Measurements from ENCODE around the gene POLE.

POLE gene

DNA sequence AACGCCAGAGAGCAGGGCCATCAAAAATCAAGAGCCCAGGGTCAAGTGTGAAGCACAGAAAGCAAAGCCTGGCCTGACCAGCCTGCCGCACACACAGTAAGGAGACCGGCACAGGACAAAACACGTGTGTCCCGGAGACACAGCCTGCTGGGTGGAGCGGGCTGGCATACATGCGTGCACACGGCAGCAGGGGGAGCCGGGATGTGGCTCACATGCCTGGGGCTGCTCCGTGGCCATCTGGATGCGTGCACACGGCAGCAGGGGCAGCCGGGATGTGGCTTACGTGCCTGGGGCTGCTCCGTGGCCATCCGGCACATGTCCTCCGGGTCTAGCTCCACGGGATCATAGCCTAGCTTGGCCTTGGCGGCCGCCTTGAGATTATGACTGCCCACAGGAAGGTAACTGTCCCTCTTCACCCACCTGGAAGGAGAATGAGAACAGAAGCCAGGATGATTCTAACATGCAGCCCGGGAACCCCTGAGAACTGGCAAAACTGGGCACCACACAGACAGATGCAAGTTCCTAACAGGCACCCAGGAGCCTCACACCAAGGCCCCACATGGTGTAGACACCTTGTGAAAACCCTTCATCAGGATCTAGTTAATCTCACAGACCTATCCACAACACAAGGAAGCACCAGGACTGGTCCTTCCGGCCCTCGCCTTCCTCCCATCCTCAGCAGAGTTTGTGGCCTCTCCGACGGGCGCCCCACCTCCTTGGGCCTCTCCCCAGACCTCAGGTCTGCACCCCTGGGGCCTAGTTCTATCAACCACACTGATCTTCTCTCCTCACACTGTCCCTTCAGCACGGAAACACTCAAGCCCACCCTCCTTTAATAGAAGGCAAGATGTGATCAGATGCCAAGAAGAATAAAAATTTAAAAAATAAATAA is 13.6 kb downstream of the POLE start:
- DNase-seq: no peak

DNA sequence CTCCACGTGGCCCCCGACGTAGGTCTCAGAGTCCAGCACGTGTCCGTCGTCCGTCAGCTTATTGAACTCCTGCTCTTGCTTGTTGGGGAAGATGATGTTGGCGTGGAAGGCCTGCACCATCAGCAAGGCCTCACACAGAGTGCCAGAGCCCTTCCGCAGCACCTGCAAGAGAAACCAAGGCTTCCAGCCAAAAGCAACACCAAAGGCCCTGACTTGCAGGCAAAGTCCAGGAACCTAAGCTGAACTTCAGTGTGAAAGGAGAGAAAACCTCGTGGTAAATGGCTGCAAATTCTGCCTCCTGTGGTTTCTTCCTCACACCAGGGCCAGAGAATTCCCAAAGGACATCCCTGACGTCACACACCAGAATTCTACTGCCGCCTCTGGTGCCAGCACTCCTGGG is 14.5 kb downstream of the POLE start:
- DNase-seq: no peak

DNA sequence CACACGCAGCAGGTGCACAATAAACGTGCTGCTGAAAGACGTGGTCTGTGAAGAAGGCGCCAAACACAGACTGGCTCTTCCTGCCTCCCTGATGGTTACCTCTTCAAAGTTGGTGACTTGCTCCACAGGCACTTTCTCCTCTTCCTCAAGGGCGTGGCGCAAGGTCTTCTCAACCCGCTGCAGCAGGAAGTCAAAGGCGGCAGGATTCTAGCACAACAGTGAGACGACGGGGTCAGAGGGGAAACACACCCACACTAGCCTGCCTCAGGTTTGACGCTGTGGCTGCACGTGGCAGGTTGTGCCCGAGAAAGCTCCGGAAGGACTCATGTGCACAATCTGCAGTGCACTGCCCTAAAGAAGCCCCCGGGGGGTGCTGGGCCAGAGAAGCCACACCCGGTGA is 15.0 kb downstream of the POLE start:
- DNase-seq: no peak

DNA sequence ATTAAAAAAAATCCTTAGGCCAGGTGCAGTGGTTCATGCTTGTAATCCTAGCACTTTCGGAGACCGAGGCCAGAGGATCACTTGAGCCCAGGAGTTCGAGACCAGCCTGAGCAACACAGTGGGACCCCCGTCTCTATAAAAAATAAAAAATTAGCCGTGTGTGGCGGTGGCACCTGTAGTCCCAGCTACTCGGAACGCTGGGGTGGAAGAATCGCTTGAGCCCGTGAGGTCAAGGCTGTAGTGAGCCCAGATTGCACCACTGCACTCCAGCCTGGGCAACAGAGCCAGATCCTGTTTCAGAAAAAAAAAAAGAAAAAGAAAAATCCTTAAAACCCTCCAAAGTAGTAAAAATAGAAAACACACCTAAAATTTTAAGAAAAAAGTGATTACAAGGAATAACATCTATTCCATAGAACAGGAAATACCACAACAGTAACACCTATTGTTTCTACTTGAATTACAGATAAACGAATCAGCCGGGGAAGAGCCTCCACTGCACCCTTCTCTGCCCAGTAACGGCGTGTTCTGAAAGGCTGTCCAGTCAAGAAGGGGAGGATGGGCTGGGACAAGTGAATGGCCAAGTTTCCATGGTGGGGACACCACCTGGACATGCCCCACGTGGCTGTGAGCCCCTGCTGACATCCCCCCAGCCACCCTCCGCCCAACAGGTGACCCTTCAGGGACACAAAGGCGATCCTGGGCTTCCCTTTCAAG is 17.8 kb downstream of the POLE start:
- no peak for DNase-seq

DNA sequence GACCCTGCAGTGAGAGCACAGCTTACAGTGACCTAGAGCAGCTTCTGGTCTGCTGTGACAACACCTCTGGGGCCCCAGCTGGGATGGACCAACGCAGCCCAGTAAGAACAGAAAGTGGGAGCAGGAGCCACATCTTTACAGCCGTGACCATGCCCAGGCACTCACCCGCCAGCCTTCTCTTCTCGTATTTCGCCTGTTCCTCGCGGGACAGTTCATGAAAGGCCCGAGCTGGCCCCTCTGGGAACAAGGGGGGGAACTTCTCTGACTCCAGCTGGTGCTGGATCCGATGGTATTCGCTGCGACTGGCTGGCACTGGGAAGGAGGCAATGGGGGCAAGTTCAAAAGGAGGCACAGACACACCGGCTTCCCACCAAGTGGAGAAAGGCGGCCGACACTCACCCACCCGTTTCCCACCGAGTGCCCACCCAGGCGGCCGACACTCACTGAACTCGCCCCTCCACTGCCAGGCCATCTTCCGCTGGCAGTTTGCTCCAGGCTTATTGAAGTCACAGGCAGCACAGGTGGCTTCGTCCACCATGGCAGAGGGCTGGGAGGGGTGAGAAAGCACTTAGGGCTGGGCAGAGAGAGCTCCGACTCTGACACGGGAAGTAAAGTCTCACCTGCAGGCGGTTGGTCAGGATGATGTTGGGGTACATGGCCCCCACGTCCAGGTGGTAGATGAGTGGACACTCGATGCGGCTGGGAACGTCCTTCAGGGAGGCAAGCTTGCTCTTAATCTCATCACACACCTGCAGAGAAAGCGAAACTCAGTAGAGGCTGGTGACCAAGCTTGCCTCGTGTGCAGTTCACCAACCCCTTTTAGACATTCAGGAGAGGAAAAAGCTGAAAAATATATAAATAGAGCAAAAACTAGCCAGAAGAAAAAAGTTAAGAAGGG is 18.7 kb downstream of the POLE start:
- DNase-seq: no peak

DNA sequence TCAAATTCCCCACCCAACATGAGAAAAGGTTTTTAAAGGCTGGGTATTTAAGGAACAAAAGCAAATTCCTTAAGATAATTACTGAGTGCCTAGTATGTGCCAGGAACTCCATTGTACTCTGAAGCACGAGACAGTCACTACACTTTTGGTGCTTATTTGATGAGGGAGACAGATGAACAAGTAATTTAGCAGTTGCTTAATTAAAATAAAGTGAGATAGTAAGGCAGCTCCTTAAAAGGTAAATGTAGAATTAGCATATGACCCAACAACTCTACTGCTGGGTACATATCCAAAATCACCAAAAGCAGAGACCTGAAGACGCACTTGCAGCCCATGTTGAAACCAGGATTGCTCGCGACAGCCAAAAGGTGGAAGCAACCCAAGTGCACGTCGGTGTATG is 21.3 kb downstream of the POLE start:
- DNase-seq: no peak

DNA sequence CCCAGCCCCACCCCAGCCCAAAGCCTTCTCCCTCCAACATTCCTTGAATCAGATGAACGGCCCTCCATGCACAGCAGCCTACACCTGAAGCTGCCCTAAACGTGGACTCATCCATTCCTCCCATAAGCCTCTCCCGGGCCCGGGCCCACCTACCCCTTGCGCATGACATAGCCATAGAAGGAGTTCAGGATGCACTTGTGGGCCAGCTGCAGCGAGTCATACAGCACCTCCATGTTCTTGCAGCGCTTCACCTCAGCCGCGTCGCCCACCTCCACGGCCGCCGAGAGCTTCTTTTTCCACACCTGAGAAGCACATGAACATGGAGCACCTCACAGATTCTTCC is 22.0 kb downstream of the POLE start:
- no peak for DNase-seq

DNA sequence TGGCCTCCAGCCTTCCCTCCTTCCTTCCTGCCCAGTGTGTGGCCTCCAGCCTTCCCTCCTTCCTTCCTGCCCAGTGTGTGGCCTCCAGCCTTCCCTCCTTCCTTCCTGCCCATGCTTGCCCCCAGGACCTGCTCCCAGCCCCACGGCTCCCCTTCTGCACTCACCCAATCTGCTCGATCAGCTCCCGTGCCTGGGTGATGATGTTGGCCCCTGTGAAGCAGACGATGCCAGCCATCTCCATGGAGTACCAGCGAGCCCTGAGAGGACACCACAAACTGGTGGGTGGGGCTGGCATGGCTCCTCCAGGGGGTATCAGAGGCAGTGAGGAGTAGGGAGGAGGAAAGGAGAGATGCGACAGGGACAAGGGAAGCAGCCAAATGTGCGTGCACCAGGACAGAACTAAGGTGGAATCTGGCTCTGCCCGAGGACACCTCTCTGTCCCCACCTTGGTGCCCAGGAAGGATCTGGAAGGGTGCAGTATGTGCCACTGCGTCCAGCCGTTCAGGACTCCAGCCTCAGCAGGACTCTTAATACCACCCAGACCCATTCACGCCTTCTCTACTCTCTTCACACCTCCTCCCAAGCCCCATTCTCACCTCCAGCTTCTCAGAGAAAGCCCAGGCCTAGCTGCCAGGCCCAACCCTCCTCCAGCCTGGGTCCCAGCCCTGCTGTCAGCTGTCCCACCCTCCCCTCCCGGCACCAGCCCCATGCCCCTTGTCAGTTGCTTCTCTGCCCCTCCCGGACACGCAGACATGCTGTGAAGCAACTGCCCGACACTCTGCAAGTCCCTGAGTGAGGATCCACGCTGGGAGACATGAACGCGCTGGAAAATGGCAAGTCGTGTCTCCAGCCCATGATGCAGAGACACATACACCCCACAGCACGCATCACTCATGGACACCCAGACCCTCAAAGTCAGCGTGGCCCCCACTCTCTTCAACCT is 22.7 kb downstream of the POLE start:
- no peak for DNase-seq

DNA sequence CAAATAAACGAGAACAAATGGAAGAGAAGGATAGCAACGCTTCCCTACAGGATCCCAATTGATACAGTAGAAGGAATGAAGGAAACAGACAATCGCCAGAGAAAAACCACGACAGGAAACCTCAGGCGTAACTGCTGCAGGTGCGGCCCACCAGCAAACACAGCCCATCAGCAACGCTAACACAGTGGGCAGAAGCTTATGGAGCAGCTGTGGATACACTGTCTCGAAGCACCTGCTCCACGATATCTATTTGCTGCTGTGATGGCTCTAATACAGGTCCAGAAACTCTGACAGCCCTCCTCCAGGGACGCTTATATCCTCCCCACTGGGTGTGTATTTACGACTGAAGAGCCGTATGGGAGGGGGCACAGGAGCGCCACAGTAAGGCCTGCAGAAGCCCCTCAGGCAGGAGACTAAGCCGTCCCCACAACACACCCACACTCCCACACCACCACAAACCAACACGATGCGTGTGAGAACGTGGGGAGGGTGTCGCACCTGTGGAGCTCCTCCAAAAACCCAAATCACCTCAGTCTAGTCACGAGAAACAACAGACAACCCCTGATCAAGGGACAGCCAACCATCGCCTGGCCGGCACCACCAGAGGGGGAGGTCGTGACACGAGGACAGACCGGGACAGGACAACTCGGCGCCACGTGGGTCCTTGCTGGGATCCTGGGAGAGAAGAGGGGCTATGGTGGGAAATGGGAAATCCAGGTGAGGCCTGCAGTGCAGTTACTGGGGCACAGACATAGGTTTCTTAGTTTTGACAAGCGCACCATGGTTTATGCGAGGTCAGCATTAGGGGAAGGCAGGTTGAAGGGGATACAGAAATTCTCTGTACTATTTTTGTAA is 24.0 kb downstream of the POLE start:
- DNase-seq: no peak

DNA sequence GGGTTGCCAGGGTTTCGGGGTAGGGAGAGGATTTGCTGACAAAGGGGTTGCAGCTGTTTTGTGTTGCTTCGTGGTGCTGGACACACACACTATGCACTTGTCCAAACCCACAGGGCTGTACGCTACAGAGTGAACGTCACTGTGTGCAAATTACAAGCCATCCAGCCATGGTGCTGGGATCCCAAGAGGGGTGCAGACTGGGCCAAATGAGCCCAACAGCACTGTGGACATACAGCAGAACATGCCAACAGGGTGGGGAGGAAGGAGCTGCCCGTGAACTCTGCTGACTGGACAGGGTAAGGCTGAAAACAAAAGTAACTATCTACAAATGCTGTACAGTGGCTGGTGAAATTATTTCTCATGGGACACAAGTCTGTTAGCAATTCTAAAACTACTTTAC is 25.2 kb downstream of the POLE start:
- no peak for DNase-seq

DNA sequence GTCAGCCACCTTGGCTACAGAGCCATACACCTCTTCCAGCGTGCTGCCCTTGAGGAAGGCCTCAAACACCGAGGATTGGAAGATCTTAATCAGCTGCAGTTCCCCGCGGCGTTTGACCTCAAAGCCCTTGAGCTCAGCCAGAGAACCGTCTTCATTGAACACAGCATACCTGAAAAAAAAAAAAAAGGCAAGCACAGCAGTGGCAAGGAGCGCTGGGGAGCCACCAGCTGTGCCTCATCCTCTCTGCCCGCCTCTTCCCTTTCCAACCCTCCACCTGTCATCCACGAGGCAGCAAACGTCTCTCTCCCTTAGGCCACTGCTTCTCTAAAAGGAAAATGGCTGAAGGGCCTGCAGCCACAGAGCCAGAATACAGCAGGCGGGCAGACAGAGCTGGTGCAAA is 26.1 kb downstream of the POLE start:
- no peak for DNase-seq

DNA sequence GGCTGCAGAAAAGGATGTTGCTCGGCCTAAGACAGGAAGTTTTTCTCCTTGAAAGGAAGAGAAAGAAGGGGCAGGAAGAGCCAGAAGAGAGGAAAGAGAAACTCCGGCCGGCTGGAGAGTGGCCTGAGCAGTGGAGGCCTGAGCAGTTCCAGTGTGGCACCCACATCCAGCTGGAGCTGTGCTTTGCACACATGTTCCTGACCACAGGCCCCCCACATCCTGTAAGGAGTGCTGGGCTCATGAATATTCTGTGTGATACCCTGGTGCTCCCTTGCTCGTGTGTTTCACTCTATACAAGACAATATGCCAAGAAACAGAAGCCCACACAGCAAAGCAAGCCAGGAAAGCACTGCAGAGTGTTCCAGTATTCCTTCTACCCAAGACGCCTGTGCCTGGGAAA is 27.1 kb downstream of the POLE start:
- no peak for DNase-seq

DNA sequence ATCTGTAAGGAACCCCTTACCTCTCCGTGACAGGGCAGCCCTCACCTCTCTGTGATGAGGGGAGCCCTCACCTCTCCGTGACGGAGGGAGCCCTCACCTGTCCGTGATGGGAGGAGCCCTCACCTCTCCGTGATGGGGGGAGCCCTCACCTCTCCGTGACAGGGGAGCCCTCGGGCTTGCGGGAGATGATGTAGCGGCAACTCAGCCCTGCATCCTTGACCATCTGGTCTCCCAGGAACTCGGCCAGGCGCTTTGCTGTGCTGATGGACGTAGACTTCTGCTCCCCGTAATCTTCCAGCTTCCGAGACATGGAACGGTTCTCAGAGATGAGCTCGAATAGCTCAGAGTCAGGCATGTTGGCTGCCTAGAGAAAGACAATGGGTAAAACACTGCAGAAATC is 28.0 kb downstream of the POLE start:
- DNase-seq: no peak

DNA sequence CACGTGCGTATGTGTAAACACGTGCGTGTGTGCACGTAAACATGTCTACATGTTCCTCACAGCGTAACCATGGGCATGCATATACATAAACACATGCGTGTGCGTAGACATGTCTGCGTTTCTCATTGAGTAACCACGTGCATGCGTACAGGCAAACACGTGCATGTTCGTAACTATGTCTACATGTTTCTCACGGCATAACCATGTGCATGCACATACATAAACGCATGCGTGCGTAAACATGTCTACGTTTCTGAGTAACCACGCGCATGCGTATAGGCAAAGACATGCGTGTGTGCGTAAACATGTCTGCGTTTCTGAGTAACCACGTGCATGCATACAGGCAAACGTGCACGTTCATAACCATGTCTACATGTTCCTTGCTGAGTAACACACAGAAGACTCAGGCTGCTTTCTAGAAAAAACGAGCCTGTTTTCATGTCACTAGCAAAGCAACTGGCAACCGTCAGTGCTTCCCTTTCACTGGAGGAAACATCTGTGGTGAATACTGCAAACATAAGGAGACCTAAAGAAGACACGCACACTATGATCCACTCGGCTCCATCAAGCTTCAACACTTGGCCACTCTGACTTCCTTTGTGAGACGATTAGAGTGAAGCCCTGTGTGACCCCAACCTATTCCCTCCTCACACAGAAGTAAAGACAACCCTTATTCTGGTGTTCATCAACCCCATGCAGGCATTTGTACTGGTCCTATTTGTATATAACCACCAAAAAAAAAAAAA is 28.8 kb downstream of the POLE start:
- no peak for DNase-seq

DNA sequence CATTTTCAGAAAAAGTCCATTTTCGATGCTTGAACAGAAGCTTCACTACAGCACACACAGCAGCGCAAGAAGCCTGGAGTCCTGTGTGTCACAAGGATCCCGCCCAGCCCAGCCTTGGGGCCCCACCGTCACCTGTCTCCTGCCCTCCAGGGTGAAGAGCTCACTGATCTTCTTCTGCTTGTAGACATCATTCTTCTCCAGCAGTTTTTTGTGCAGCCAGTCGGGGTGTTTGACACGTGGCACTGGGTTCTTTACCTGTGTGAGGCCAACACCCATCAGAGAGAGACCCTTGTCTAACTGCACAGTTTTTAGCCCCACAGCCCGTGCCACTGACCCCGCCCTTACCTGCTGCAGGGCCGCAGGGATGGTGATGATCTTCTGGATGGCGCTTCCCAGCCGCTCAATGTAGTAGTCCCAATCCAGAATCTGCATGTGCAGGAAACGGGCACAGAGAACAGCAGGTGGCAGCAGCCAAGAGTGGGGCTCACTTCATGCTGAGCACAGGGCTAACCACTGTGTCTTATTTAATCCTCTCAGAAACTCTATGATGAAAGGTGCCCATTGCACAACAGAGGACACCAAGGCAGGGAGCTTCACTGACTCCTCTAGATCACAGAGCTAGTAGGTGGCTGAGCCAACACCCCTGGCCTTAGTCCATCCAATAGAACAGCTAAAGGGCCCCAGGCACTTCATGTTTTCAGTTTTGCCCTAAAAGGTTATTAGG is 30.0 kb downstream of the POLE start:
- DNase-seq: no peak

DNA sequence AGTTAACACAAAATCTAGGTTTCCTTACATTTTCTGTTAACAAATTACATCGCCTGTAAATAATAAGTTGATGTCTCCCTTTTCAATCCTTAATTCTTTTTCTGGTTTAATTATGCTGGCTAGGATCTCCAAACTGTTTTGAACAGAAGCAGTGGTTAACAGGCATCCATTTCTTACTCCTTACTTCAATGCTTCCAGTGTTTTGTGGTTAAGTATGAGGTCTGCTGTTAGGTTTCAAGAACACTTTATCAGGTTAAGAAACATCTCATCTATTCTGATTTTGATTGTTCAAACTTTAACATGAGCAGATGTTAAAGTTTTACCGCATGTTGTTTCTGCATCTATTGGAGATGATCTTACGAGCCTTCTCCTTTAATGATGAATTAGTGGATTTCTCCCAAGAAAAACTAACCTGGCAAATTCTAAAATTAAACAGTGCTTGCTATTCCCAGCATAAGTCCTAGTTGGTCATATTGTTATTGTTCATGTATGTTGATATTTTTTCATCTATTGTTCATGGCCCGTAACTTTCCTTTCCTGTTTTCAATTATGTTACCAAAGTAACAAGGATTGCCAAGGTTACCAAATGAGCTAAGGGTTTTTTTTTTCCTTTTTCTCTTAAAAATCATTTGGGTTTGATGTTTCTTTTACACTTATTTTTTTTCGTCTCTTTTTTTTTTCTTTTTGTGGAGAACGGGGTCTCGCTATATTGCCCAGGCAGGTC is 33.4 kb downstream of the POLE start:
- no peak for DNase-seq

DNA sequence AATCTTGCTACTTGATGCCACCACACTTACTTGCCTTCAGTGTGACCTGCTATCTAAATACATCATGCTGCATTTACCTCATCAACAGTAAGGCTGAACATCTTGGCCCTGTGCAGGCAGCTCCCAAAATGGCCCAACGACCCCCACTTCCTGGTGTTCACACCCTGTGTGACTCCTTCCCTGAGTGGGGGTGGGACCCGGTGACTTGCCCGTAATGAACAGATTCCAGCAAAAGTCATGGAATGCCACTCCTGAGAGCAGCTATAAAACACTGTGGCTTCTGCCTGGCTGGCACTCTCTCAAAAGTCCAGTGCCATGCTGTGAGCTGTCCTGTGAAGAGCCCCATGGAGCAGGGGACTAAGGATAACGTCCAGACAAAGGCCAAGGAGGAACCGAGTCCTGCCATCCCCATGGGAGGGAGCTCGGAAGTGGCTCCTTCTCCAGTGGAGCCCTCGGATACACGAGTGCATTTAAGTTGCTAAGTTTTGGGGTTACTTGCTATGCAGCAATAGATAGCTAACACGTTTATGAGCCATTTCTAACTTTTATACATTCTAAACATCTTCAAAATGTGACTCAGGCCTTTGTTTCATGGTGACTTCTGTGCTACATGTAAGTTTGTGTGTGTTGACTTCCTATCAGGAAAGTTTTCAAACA is 35.6 kb downstream of the POLE start:
- DNase-seq: no peak

DNA sequence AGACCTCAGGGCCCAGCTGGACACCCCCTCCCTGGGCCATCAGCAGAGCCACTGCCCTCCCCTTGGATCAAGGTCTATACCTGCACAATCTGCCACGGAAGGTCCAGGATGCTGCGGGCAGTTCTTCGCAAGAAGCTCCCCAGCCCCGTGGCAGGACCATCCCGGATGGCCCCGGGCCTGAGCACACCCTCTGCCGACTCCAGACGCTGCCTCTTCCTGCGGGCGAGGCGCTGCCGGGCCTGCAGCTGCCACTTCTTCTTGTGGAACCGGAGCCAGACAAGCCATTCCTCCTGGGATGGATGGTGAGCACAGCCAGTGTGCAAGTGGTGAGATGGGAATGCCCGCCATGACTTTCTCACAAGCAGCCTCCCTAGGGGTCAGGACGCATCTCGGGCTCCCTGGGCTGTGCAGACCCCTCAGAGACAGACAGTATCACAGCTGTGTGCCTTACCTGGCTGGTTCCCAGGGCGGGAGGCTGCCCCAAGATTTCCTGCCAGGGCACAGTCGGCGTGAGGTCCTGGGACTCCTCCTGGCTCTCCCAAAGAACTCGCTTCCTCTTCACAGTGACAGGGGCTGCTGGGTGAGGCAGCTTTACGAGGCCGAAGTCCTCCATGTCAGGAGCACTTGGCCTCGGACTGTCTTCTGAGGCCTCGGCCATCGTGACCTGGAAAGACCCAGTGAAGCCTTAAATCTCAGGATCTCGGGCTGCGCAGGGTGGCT is 37.8 kb downstream of the POLE start:
- DNase-seq: no peak
